GM18951 (cell line): ENCODE data around the gene GTF3C5.
"Not testable (repeated sequence)": the region's sequence is repeated elsewhere in the genome, so short reads cannot be mapped to it uniquely, and the experiment has no call there.

Experiments used
- POLR2A ChIP-seq: IDR thresholded peaks from 4 replicates; pipeline ENCODE4 v1.6.1; 2011; ENCODE audit warnings: mild to moderate bottlenecking; ENCODE audit not compliant: insufficient read length, insufficient read depth; ENCODE audit errors: extremely low read depth
- in situ Hi-C: fragments of 300-500 bp; cut with MboI; formaldehyde crosslinking; loops from one replicate; pipeline ENCODE4 v1.12.0; 2022; ENCODE audit warnings: low sequenced_read_pairs, mixed read lengths, inconsistent platforms; ENCODE audit not compliant: unreplicated experiment

GTF3C5 gene

DNA sequence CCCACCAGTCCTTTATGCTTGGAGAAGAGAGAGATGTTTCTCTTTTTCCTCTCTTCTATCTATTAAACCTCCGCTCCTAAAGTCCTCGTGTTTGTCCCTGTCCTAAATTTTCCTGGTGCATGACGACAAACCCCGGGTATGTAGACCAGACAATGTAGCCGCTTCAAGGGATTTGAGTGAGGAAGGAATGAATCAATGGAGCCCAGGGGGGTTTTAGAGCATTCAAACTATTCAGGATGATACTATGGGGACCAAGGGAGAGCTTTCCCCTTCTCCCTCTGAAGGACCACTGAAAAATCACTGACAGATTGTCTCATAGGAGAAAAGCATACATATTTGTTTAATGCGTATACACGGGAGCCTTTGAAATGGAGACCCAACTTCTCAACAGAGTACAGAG, 49.4 kb downstream of the GTF3C5 start:
- TF ChIP-seq POLR2A, result no peak
- in situ Hi-C loops, result no loop called here

GRCh38 chr9:133080786-133081779, 50.3 kb downstream of the GTF3C5 start:
- in situ Hi-C loops, result not testable (repeated sequence)

DNA sequence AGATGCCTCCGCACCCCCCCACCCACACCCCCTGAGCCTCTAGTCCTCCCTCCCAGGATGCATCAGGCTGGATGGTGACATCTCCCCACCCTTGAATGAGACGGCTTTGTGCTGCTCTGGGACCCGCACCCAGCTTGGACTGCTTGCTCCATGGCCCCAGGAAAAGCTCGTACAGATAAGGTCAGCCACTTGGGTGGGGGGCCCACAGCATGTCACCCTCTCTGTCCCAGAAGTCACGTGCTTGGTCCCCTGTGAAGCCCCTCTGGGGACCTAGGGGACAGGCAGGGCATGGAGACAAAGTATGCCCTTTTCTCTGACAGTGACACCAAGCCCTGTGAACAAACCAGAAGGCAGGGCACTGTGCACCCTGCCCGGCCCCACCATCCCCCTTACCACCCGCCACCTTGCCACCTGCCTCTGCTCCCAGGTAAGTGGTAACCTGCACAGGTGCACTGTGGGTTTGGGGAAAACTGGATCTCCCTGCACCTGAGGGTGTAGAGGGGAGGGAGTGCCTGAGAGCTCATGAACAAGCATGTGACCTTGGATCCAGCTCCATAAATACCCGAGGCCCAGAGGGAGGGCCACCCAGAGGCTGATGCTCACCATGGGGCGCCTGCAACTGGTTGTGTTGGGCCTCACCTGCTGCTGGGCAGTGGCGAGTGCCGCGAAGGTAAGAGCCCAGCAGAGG, 51.3 kb downstream of the GTF3C5 start:
- in situ Hi-C loops, result not testable (repeated sequence)

- in situ Hi-C loops, result not testable (repeated sequence)
Measured at GRCh38 chr9:133083688-133084087, 52.9 kb downstream of the GTF3C5 start.

DNA sequence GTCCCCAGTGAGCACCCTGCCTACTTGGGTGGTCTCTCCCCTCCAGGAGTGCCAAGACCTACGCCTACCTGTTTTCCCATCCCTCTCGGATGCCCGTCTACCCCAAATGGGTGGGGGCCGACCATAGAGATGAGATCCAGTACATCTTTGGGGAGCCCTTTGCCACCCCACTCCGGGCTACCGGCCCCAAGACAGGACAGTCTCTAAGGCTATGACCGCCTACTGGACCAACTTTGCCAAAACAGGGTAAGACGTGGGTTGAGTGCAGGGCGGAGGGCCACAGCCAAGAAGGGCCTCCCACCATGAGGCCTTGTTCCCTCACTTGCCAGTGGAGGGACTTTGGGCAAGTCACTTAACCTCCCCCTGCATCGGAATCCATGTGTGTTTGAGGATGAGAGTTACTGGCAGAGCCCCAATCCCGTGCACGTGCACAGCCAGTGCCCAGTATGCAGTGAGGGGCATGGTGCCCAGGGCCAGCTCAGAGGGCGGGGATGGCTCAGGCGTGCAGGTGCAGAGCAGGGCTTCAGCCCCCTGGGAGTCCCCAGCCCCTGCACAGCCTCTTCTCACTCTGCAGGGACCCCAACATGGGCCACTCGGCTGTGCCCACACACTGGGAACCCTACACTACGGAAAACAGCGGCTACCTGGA, 55.5 kb downstream of the GTF3C5 start:
- in situ Hi-C loops, result not testable (repeated sequence)

GRCh38 chr9:133086894-133087293, 56.1 kb downstream of the GTF3C5 start:
- no peak for TF ChIP-seq POLR2A
- in situ Hi-C loops, result no loop called here

DNA sequence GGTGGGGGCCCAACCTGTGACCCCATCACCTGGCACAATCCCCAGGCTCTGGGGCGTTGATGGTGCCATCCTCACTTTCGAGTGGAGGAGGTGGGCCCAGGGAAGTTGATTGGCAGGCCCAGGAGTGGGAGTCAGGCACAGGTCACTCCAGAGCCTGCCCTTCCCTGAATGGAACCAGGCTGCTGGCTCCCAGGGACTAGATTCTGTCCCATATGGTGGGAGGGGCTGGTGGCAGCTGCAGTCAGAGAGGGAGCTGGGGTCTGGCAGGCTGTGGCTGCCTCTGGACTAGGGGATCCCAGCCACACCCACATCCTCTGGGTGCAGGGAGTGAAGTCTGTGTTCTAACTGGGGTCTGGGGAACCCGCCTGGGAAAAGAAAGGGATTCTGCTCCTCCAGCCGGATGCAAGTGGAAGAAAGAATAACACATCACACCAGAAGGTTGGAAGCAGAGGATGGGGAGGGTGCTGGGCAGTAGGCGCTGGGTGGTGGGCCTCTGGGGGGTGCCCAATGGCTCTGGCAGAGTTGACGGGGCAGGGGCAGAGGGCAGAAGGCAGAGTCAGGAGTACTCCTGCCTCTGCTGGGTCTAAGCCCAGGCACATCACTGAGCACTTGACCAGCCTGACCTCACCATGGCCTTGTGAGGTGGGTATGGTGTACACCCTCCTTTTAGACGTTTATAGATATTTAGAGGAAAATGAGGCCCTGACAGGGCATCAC, 56.8 kb downstream of the GTF3C5 start:
- in situ Hi-C loops, result no loop called here
- no peak for TF ChIP-seq POLR2A

DNA sequence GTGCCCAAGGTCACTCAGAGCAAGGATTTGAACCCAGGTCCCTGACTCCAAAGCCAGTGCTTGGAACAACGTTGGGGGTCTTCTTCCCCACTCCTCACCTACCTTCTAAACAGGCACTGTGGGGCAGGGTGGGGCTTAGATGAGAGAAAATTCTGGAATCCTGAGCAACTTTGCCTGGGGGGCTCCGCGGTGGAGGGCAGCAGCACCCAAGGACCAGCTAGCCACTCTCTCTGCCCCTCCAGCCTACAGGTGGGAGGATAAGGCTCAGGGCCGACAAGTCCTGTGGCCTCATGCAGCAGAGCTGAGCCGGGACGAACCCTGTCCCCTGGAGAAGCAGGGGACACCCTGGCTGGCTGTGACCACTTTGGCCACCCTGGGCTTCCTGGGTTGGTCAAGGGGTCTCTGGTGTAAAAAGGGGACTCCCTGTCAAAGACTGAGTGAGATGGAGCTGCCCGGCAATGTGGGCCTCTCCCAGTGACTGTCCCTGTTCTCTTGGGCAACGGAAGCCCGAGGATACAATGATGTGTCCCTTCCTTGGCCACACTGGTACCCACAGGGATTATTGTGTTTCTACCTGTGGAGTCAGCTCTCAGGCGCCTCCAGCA, 57.5 kb downstream of the GTF3C5 start:
- TF ChIP-seq POLR2A, result no peak
- in situ Hi-C loops, result no loop called here

GRCh38 chr9:133088756-133089155, 58.0 kb downstream of the GTF3C5 start:
- in situ Hi-C loops, result no loop called here
- no peak for TF ChIP-seq POLR2A

DNA sequence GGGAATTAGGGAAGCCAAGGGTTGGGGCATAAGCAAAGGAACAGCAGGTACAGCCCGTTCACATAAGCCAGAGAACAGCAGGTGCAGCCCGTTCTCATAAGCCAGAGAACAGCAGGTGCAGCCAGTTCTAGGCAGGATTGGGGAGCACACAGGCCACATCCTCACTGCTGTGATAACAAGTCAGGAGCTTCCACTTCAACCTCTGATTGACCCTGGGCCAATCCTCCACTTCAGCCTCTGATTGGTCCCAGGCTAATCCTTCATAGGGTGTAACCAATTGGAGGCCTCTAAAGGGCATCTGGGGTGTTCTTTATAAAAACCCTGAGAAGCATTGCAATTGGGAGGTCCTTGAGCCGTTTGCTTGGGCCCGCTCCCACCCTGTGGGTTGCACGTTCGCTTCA, 58.5 kb downstream of the GTF3C5 start:
- in situ Hi-C loops, result no loop called here
- TF ChIP-seq POLR2A, result no peak

GRCh38 chr9:133090187-133090586, 59.4 kb downstream of the GTF3C5 start:
- in situ Hi-C loops, result no loop called here
- TF ChIP-seq POLR2A, result no peak

GRCh38 chr9:133090752-133091385, 60.1 kb downstream of the GTF3C5 start:
- in situ Hi-C loops, result no loop called here
- no peak for TF ChIP-seq POLR2A

- in situ Hi-C loops, result not testable (repeated sequence)
Measured at GRCh38 chr9:133094351-133094750, 63.6 kb downstream of the GTF3C5 start.
